ENCODE data around the gene WFDC6.

The WFDC6 gene

DNA sequence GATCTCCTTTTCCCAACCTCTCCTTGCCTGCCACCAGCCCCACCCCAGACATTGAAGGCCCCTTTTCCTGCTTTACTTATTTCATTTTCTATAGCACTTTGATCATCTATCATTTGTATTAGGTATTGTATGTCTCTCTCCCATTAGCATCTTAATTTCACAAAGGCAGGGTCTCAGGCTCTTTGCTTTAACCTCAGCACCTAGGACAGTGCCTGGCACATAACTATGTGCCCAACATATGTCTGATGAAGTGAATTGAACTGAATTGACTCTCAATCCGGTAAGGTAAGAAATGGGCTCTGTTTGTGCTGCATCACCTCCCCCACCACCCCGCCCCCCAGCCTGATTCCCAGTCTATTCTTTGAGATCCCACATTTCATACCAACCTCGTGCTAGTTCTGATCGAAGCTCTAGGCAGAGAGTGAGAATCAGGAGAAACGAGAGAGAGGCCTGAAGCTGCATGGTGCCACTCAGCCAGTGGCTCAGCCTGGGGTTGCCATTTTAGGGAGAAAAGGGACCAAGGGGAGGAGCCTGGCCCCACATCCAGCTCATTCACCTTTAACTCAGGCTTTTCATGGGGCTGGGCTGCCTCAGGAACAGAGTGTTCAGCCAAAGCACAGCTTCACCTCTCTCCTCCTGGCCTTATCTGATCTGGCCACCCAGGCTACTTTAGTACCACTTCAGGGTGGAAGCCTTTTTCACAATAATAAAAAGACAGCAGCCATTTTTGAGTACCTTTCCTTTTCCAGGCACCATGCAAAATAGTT, 24.0 kb downstream of the WFDC6 start, which contains the start of gene SPINT3:
TSS of gene SPINT3 (minus strand) at position 476 of the 767 bp plus-strand sequence. CDS start at position 462, 14 bp downstream.
- no peak for DNase-seq (ENCODE audit: low read depth)

DNA sequence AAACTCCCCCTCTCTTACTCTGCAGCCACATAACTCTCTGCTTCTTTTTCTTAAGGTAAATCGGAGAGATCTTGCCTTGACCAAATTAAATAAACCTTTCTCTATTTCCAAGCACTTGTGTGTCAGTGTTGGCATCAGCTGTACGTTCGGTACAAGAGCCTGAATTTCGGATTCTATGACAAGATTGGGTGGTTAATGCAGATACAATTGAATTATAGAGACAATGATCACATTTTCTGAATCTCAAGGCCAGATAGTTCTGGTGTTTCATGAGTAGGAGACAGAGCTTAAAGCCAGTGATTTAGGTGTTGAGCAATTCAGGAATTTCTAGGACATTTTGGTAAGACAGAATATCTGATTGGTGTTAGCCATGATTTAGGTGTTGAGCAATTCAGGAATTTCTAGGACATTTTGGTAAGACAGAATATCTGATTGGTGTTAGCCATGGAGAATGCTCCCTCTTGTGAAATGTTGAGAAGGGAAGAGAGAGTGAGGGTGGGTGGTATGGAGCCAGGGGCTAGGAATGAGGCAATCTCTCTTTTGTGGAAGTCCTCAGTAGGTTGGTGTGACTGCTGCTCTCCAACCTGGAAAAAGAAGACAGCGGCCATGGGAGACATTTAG, 28.9 kb downstream of the WFDC6 start:
- no peak for DNase-seq (ENCODE audit: low read depth)

DNA sequence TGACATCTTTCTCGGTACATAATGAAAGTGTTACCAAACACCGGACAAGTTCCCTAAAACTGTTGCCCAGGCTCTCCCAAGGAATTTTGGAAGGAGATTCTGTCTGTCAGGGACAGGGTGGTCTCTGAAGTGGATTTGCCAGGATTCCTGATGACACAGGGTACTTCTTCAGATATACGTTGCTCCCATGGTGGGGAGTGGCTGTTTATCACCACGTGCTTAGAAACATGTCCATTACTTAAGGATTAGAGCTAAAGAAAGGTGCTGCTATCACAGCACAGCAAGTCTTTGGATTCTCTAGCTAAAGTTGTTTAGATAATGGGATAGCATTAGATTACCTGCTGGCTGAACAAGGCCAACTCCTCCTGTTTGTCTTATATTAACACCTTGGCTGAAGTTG, 30.2 kb downstream of the WFDC6 start:
- no peak for DNase-seq (ENCODE audit: low read depth)

DNA sequence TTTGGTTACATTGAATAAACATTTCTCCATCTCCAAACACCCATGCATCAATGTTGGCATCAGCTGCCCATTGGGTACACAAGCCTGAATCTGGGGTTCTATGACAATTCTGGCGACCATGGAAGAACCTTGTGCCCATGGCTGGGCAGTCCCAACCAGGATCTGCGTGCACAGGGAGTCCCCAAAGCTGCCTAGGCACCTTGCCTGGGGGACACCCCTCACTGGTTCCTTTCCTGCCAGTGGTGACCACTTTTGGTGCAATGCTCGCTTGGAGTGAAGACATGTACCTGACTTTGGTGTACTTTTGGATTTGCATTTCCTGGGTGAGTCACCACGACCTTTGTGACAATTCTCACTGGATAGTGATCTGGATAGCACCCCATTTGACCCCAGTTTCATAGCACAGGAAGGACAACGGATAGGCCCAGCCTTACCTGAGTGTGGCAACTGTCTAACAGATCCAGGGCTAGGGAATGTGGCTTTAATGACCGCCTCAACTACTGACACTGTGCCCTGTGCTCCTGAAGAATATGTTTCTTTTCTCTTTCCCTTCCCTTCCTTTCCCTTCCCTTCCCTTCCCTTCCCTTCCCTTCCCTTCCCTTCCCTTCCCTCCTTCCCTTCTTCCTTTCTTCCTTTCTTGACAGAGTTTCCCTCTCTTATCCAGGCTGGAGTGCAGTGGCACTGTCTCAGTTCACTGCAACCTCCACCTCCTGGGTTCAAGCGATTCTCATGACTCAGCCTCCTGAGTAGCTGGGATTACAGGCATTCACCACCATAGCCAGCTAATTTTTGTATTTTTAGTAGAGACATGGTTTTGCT, 31.0 kb downstream of the WFDC6 start:
- DNase-seq (ENCODE audit: low read depth), result no peak

DNA sequence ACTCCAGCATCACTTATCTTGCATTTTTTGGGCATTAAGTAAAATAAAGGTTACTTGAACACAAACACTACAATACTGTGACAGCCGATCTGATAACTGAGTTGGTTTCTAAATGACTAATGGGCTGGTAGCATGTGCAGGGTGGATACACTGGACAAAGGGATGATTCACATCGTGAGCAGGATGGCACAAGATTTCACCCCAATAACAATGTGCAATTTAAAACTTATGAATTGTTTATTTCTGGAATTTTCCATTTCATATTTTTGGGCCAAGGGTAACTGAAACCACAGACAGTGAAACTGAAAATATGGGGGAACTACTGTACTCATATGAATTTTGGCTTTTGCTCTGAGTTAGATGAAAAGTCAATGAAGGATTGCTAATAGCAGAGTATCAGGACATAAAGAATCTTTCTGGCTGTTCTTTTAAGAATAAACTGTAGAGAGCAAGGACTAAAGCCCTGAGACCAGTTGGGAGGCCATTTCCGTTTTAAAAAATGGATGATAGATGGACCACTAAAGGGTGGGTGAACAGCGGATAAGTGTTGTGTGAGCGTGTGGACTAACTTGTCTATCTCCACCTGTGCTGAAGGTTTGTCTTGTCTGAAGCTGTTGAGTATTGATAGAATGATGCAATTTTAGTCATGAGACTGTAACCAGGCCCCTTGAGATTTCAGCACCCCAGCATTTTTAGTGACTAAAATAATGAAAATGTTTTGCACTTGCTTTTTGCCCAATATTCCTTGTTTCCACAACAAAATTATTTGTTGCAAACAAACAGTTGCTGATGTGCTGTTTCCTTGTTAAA, 32.1 kb downstream of the WFDC6 start:
- DNase-seq (ENCODE audit: low read depth), result no peak

DNA sequence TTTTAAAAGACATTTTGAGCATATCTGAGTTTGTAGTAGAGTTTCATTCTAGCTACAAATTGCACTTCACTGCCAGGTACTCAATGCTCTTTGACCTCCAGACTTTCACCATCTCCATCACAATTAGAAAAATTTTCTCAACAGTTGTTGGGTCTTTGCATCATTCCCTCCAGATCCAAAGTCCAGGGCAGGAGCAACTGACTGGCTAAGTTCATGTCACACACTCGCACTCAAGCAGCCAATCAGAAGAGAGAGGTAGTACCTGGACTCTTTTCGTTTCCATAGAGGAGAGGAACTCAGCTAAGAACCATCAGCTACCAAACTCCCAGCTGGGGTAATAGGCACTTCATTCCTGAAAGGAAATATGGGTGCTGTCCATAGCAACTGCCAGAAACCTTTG, 32.9 kb downstream of the WFDC6 start:
- no peak for DNase-seq (ENCODE audit: low read depth)

DNA sequence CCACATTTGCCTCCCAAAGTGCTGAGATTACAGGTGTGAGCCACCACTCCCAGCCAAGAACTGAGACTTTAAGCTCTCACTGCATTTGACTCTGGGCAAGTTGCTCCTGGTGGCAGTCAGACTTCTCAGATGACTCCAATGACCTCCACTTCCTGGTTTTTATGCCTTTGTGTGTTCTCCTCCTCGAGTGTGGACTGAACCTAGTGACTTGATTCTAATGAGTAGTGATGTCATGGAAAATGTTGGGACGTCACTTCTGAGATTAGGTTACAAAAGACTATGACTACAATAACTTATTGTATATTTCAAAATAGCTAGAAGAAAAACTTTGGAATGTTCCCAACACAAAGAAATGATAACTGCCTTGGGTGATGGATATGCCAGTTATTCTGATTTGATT, 35.9 kb downstream of the WFDC6 start:
- no peak for DNase-seq (ENCODE audit: low read depth)

- DNase-seq (ENCODE audit: low read depth), result no peak
These were observed 36.7 kb downstream of the WFDC6 start for GRCh38 chr20:45502561-45502960.

- DNase-seq (ENCODE audit: low read depth), result no peak
These were observed 37.7 kb downstream of the WFDC6 start for GRCh38 chr20:45501600-45501999.

GRCh38 chr20:45500022-45500421, 39.3 kb downstream of the WFDC6 start:
- DNase-seq (ENCODE audit: low read depth), result no peak

GRCh38 chr20:45497971-45498494, 41.2 kb downstream of the WFDC6 start:
- no peak for DNase-seq (ENCODE audit: low read depth)

- no peak for DNase-seq (ENCODE audit: low read depth)
These were observed 43.1 kb downstream of the WFDC6 start for GRCh38 chr20:45496166-45496565.

DNA sequence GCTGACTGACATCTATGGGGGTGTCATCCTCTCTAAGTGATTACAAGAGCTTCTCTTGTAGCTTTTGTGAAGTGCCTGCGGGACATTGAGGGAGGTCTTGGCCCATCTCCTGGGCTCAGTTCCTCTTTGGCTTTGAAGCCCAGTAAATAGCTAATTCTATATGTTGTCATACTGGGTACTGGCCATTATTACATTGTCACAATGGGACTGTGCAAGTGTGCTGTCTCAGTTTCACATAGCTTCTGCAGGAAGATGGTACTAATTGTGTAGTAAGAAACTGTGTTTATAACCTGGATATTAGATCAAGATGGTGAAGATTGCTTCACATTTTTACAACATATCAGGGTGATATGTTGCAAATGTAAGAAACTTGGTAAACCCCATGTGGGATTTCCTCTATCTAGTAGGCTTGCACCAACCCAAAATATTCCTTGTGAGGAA, 43.8 kb downstream of the WFDC6 start:
- no peak for DNase-seq (ENCODE audit: low read depth)

- DNase-seq (ENCODE audit: low read depth), result no peak
These were observed 50.2 kb downstream of the WFDC6 start for GRCh38 chr20:45489083-45489531.

DNA sequence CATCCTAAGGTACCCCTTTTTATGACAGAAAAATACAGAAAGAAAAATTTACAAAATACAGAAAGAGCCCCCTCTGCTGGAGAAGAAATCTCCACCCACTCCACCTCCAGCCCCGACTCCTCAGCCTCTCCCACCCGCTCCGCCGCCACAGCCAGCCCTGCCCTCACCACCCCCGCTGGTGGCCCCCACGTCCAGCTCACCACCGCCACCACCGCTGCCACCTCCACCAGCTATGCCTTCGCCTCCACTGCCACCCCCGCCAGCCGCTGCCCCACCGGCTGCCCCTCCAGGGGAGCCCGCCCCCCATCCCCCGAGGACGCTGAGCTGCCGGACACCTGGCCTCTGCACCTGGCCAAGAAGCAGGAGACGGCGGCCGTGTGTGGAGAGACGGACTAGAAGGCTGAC, 52.0 kb downstream of the WFDC6 start:
- no peak for DNase-seq (ENCODE audit: low read depth)

GRCh38 chr20:45485388-45485787, 53.9 kb downstream of the WFDC6 start:
- DNase-seq (ENCODE audit: low read depth), result no peak

GRCh38 chr20:45484676-45485075, 54.6 kb downstream of the WFDC6 start:
- no peak for DNase-seq (ENCODE audit: low read depth)

Measured in stromal cell of bone marrow (primary cell).